ENCODE data around the gene CRTC3. TPM values are rescaled to one million over a fixed set of nuclear protein-coding genes. Genes with fewer than 3 reads are reported as not detected.
A peak's percentile ranks its signal among the peaks of the same experiment; 100 is the strongest.

Gene CRTC3
- total RNA-seq, 4 donors from 2014 or later: 46.4 to 66.8 (median 59.8) TPM

- Histone ChIP-seq H3K36me3 (peaks cover 6 to 74% (median 38%) of the 10 kb centered on the region in 4 donors), H3K4me1 (peaks cover 20 to 52% (median 41%) of the 10 kb centered on the region in 4 donors), H3K9me3 (no peaks in the 10 kb centered on the region), H3K27ac (replicated peaks in 1 of 4) (peak overlapping the region; percentile 73 to 77 (median 76)), H3K27me3 (no peaks in the 10 kb centered on the region), H3K4me3 (no peak overlapping the region)
- intact Hi-C loops (cut with DNase I): no loop called here
- TF ChIP-seq EP300 (IDR thresholded peaks at IDR 0.05) (no peak), POLR2AphosphoS5 (IDR thresholded peaks at IDR 0.05) (no peak), CTCF (IDR thresholded peaks at IDR 0.05) (no peak), POLR2A (IDR thresholded peaks at IDR 0.05; ENCODE audit: low read depth) (no peak)
- DNase-seq (ENCODE audit: extremely low spot score): no peak
- WGBS: 69% methylated on average over 9 of the region's 9 CpGs
Observed at GRCh38 chr15:90607361-90607760, 77.6 kb downstream of the CRTC3 start.

GRCh38 chr15:90609242-90610180 is 79.8 kb downstream of the CRTC3 start:
- Histone ChIP-seq H3K27me3 (no peaks in the 10 kb centered on the region), H3K4me1 (peaks cover 20 to 60% (median 56%) of the 10 kb centered on the region in 4 donors)

GRCh38 chr15:90610190-90610589 is 80.5 kb downstream of the CRTC3 start:
- intact Hi-C loops (cut with DNase I): loop anchor here (10.0 kb wide), 1 partner anchor 295 kb away; no protein-coding TSS in a partner anchor
- Histone ChIP-seq H3K27me3 (no peaks in the 10 kb centered on the region), H3K36me3 (peaks cover 4 to 80% (median 37%) of the 10 kb centered on the region in 4 donors), H3K27ac (replicated peaks in 1 of 4) (peak overlapping the region; percentile 73 to 77 (median 76)), H3K4me1 (peaks cover 20 to 61% (median 56%) of the 10 kb centered on the region in 4 donors), H3K4me3 (no peak overlapping the region), H3K9me3 (no peaks in the 10 kb centered on the region)
- TF ChIP-seq CTCF (IDR thresholded peaks at IDR 0.05): no peak
- TF ChIP-seq EP300 (IDR thresholded peaks at IDR 0.05): no peak
- TF ChIP-seq POLR2A (IDR thresholded peaks at IDR 0.05; ENCODE audit: low read depth): no peak
- no peak for TF ChIP-seq POLR2AphosphoS5 (IDR thresholded peaks at IDR 0.05)
- WGBS: 32% methylated on average over 2 of the region's 2 CpGs
- DNase-seq (ENCODE audit: extremely low spot score): no peak

More at GRCh38 chr15:90609242-90610180, 79.8 kb downstream of the CRTC3 start:
- Histone ChIP-seq H3K36me3 (peaks cover 6 to 80% (median 38%) of the 10 kb centered on the region in 4 donors), H3K4me3 (no peak overlapping the region), H3K27ac (replicated peaks in 1 of 4) (peak overlapping the region; percentile 73 to 77 (median 76)), H3K9me3 (no peaks in the 10 kb centered on the region)
- intact Hi-C loops (cut with DNase I): loop anchor here (10.0 kb wide), 1 partner anchor 295 kb away; no protein-coding TSS in a partner anchor
- DNase-seq (ENCODE audit: extremely low spot score): no peak
- TF ChIP-seq POLR2A (IDR thresholded peaks at IDR 0.05; ENCODE audit: low read depth) (no peak), POLR2AphosphoS5 (IDR thresholded peaks at IDR 0.05) (no peak), EP300 (IDR thresholded peaks at IDR 0.05) (no peak), CTCF (IDR thresholded peaks at IDR 0.05) (no peak)
- 31% methylated on average over 5 of the region's 5 CpGs for WGBS

GRCh38 chr15:90611157-90611556 is 81.4 kb downstream of the CRTC3 start:
- Histone ChIP-seq H3K4me3 (no peak overlapping the region), H3K36me3 (peaks cover 0 to 80% (median 37%) of the 10 kb centered on the region in 4 donors), H3K27ac (replicated peaks in 1 of 4) (peak overlapping the region; percentile 73 to 77 (median 76)), H3K4me1 (peaks cover 20 to 61% (median 56%) of the 10 kb centered on the region in 4 donors), H3K27me3 (no peaks in the 10 kb centered on the region), H3K9me3 (no peaks in the 10 kb centered on the region)
- DNase-seq (ENCODE audit: extremely low spot score): no peak
- WGBS: 79% methylated on average over 4 of the region's 4 CpGs
- no peak for TF ChIP-seq POLR2A (IDR thresholded peaks at IDR 0.05; ENCODE audit: low read depth)
- no peak for TF ChIP-seq EP300 (IDR thresholded peaks at IDR 0.05)
- no peak for TF ChIP-seq POLR2AphosphoS5 (IDR thresholded peaks at IDR 0.05)
- no peak for TF ChIP-seq CTCF (IDR thresholded peaks at IDR 0.05)
- intact Hi-C loops (cut with DNase I): loop anchor here (10.0 kb wide), 1 partner anchor 296 kb away; no protein-coding TSS in a partner anchor

Measured in esophagus muscularis mucosa (tissue), 4 donors.